IPS-NIHi7 (cell line): ENCODE measurements around the gene CCDC102A.
"Not testable (repeated sequence)": the region's sequence is repeated elsewhere in the genome, so short reads cannot be mapped to it uniquely, and the experiment has no call there.

Source experiments
- DNase-seq: peaks from one replicate; pipeline ENCODE4 v3.0.0; 2012; ENCODE audit warnings: mixed read lengths; ENCODE audit errors: extremely low spot score

CCDC102A gene

GRCh38 chr16:57502048-57502775 lies 34.2 kb downstream of the CCDC102A start:
- DNase-seq, result no peak

- DNase-seq, result no peak
Measured at GRCh38 chr16:57501492-57501891, 34.9 kb downstream of the CCDC102A start.

- DNase-seq, result no peak
Measured at GRCh38 chr16:57500578-57501111, 35.7 kb downstream of the CCDC102A start.

GRCh38 chr16:57499941-57500340 lies 36.4 kb downstream of the CCDC102A start:
- not testable (repeated sequence) for DNase-seq

GRCh38 chr16:57498031-57498430 lies 38.3 kb downstream of the CCDC102A start:
- no peak for DNase-seq

- DNase-seq, result no peak
Measured at GRCh38 chr16:57497121-57497520, 39.2 kb downstream of the CCDC102A start.

GRCh38 chr16:57493767-57494166 lies 42.6 kb downstream of the CCDC102A start:
- DNase-seq, result no peak

GRCh38 chr16:57489229-57489628 lies 47.1 kb downstream of the CCDC102A start:
- DNase-seq, result no peak

GRCh38 chr16:57486858-57487834 lies 49.2 kb downstream of the CCDC102A start:
- DNase-seq, result no peak

GRCh38 chr16:57485916-57486857 lies 50.2 kb downstream of the CCDC102A start, which contains the start of gene DOK4:
Gene DOK4, minus strand, starts transcription at chr16:57486493. Its CDS starts 6,986 bp downstream, at chr16:57479507.
- peak; percentile 97 for DNase-seq

- no peak for DNase-seq
Measured at GRCh38 chr16:57485091-57485915, 51.1 kb downstream of the CCDC102A start.

GRCh38 chr16:57484515-57485005 lies 51.8 kb downstream of the CCDC102A start:
- DNase-seq, result no peak

- DNase-seq, result no peak
Measured at GRCh38 chr16:57483725-57484514, 52.5 kb downstream of the CCDC102A start.

- no peak for DNase-seq
Measured at GRCh38 chr16:57482845-57483545, 53.4 kb downstream of the CCDC102A start.

GRCh38 chr16:57481421-57481820 lies 55.0 kb downstream of the CCDC102A start:
- DNase-seq, result no peak

GRCh38 chr16:57480754-57481230 lies 55.6 kb downstream of the CCDC102A start:
- DNase-seq, result no peak

GRCh38 chr16:57479976-57480753 lies 56.2 kb downstream of the CCDC102A start:
- DNase-seq, result peak; percentile 35
